ENCODE measurements around the gene SLPI. TPM values are rescaled to one million over a fixed set of nuclear protein-coding genes. Genes with fewer than 3 reads are reported as not detected.

Gene SLPI
- total RNA-seq, 1 experiment from 2014 or later, result 5.4 TPM

DNA sequence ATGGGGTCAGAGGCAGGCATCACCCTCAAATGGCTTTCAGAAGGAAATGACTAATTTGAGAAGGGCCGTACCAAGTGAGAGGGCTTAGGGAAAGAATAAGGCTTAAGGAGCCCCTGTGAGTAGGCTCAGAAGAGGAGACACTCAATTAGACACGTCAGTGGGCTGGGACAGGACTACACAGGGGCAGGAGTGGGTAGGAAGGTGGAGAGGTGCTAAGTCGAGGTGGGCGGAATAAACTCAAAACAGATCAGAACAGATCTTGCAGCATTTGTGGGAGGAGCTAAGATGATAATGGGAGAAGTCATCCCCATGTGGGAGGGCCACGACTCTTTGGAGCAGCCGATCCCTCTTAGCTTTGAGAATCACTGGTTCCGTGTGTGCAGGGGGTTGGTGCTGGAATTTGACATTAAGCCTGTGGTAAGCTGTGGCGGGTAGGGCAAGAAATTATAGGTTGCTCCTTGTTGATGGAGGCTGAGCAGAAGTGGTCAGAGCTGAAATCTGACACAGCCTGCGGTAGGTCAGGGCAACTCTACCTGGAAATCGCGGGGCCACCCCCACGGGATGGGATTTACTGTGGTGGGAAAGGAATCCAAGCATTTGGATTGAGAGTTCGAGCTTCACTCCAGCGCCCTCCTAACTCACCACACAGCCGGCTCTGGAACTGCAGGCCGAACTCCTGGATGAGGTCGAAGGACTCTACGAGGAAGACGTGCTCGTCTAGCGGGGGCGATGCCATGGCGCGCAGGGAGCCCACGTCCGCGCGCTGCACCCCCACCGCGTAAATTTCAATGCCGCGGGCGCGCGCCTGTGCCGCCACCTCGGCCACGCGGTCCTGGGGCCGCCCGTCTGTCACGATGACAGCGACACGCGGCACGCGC is 49.5 kb upstream of the SLPI start:
- H3K9ac ChIP-seq (ENCODE audit: low read length), result no peak overlapping the region
- no peaks in the 10 kb centered on the region for H3K9me2 ChIP-seq (ENCODE audit: insufficient read depth)
- H3K4me2 ChIP-seq (ENCODE audit: low read length), result no peak overlapping the region
- no peak overlapping the region for H3K4me3 ChIP-seq (replicated peaks in 1 of 2; ENCODE audit: low read depth in 1 of 2, low read length in 2 of 2)
- POLR2A ChIA-PET, result no interaction called here
- H3K9me3 ChIP-seq (ENCODE audit: control insufficient read depth in 1 of 2, insufficient read depth in 1 of 2, low read depth in 1 of 2, low read length in 2 of 2), result no peaks in the 10 kb centered on the region
- ATAC-seq (no peak), DNase-seq (ENCODE audit: low read depth, low spot score) (no peak)
- no peak overlapping the region for H2AFZ ChIP-seq (ENCODE audit: low read depth, low read length, poor library complexity, severe bottlenecking)
- no peak overlapping the region for H3K27ac ChIP-seq (ENCODE audit: low read depth, low read length)
- no peaks in the 10 kb centered on the region for H3K36me3 ChIP-seq (ENCODE audit: control insufficient read depth in 1 of 2, insufficient read depth in 2 of 2, low read length in 2 of 2)
- CTCF ChIA-PET, result interaction anchor here (1.0 to 2.3 kb wide), 4 partner anchors 8 to 32 kb away, joined by 3 to 16 read pairs (median 4); no protein-coding TSS in a partner anchor
- H3K27me3 ChIP-seq (ENCODE audit: insufficient read depth, low read length), result no peaks in the 10 kb centered on the region
- RAD21 ChIA-PET (ENCODE audit: low non-redundant PET in 1 of 2, low total read pairs in 2 of 2, uncharacterized antibody in 2 of 2, unreplicated experiment in 2 of 2), result no interaction called here
- intact Hi-C loops (cut with micrococcal nuclease), result no loop called here
- no peaks in the 10 kb centered on the region for H4K20me1 ChIP-seq (ENCODE audit: insufficient read depth)
- no peak for TF ChIP-seq POLR2AphosphoS5 (IDR thresholded peaks at IDR 0.05; ENCODE audit: low read depth, low read length)
- TF ChIP-seq, protein P1, sequence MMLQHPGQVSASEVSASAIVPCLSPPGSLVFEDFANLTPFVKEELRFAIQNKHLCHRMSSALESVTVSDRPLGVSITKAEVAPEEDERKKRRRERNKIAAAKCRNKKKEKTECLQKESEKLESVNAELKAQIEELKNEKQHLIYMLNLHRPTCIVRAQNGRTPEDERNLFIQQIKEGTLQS (IDR thresholded peaks at IDR 0.05), result no peak
- TF ChIP-seq SIN3A (IDR thresholded peaks at IDR 0.05; ENCODE audit: low read depth), result no peak
- TF ChIP-seq POLR2A (IDR thresholded peaks at IDR 0.05; ENCODE audit: borderline replicate concordance, extremely low read depth, insufficient read depth, insufficient read length), result no peak
- TF ChIP-seq EZH2phosphoT487 (IDR thresholded peaks at IDR 0.05; ENCODE audit: borderline replicate concordance), result no peak
- no peak for TF ChIP-seq TCF7L2 (IDR thresholded peaks at IDR 0.05; ENCODE audit: borderline replicate concordance, extremely low read depth, insufficient read depth, insufficient read length)
- TF ChIP-seq, protein P2, sequence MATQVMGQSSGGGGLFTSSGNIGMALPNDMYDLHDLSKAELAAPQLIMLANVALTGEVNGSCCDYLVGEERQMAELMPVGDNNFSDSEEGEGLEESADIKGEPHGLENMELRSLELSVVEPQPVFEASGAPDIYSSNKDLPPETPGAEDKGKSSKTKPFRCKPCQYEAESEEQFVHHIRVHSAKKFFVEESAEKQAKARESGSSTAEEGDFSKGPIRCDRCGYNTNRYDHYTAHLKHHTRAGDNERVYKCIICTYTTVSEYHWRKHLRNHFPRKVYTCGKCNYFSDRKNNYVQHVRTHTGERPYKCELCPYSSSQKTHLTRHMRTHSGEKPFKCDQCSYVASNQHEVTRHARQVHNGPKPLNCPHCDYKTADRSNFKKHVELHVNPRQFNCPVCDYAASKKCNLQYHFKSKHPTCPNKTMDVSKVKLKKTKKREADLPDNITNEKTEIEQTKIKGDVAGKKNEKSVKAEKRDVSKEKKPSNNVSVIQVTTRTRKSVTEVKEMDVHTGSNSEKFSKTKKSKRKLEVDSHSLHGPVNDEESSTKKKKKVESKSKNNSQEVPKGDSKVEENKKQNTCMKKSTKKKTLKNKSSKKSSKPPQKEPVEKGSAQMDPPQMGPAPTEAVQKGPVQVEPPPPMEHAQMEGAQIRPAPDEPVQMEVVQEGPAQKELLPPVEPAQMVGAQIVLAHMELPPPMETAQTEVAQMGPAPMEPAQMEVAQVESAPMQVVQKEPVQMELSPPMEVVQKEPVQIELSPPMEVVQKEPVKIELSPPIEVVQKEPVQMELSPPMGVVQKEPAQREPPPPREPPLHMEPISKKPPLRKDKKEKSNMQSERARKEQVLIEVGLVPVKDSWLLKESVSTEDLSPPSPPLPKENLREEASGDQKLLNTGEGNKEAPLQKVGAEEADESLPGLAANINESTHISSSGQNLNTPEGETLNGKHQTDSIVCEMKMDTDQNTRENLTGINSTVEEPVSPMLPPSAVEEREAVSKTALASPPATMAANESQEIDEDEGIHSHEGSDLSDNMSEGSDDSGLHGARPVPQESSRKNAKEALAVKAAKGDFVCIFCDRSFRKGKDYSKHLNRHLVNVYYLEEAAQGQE (IDR thresholded peaks at IDR 0.05; ENCODE audit: low read depth), result no peak
- TF ChIP-seq YY1 (IDR thresholded peaks at IDR 0.05; ENCODE audit: extremely low read depth, insufficient replicate concordance, low read depth, low read length), result no peak
- TF ChIP-seq ZNF274 (IDR thresholded peaks at IDR 0.05; ENCODE audit: low read depth, low read length), result no peak
- TF ChIP-seq, protein P3, sequence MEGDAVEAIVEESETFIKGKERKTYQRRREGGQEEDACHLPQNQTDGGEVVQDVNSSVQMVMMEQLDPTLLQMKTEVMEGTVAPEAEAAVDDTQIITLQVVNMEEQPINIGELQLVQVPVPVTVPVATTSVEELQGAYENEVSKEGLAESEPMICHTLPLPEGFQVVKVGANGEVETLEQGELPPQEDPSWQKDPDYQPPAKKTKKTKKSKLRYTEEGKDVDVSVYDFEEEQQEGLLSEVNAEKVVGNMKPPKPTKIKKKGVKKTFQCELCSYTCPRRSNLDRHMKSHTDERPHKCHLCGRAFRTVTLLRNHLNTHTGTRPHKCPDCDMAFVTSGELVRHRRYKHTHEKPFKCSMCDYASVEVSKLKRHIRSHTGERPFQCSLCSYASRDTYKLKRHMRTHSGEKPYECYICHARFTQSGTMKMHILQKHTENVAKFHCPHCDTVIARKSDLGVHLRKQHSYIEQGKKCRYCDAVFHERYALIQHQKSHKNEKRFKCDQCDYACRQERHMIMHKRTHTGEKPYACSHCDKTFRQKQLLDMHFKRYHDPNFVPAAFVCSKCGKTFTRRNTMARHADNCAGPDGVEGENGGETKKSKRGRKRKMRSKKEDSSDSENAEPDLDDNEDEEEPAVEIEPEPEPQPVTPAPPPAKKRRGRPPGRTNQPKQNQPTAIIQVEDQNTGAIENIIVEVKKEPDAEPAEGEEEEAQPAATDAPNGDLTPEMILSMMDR (IDR thresholded peaks at IDR 0.05 in 2 of 3, conservative IDR thresholded peaks at IDR 0.05 in 1 of 3; ENCODE audit: borderline replicate concordance in 1 of 3, insufficient read depth in 1 of 3, low read depth in 2 of 3, low read length in 2 of 3), result no peak
- no peak for TF ChIP-seq SP1 (IDR thresholded peaks at IDR 0.05; ENCODE audit: low read depth)
- no peak for TF ChIP-seq CEBPB (IDR thresholded peaks at IDR 0.05; ENCODE audit: low read depth)
- TF ChIP-seq JUND (IDR thresholded peaks at IDR 0.05), result no peak
- no peak for TF ChIP-seq EGR1 (IDR thresholded peaks at IDR 0.05; ENCODE audit: low read depth)
- no peak for TF ChIP-seq ZFX (IDR thresholded peaks at IDR 0.05)
- TF ChIP-seq, protein P4, sequence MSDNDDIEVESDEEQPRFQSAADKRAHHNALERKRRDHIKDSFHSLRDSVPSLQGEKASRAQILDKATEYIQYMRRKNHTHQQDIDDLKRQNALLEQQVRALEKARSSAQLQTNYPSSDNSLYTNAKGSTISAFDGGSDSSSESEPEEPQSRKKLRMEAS (IDR thresholded peaks at IDR 0.05), result no peak
- no peak for TF ChIP-seq SRF (IDR thresholded peaks at IDR 0.05; ENCODE audit: low read depth)
- peaks cover 4 to 20% of the 10 kb centered on the region in 2 experiments; a peak in 3 of 4 replicates for H3K4me1 ChIP-seq (ENCODE audit: control insufficient read depth in 1 of 2, insufficient read depth in 2 of 2, low read length in 2 of 2)
- H3K79me2 ChIP-seq (ENCODE audit: insufficient read depth, low read length), result no peaks in the 10 kb centered on the region
- BruUV-seq (replicated peaks), result no TSS peak

Measured in HCT116 (cell line).